VCaP (cell line): ENCODE measurements around the gene TUT1.
A peak's percentile ranks its signal among the peaks of the same experiment; 100 is the strongest.

ENCODE experiments used
- H3K27ac ChIP-seq: fragments of 450-650 bp; 2 replicates; pipeline ENCODE4 v1.5.1; 2017
- CTCF ChIP-seq: fragments of 450-650 bp; conservative IDR thresholded peaks from 2 replicates; pipeline ENCODE4 v1.5.1; 2017; ENCODE audit warnings: mild to moderate bottlenecking, moderate library complexity

Gene TUT1

GRCh38 chr11:62603072-62603408, 11.7 kb upstream of the TUT1 start:
- H3K27ac ChIP-seq: no peak overlapping the region
- no peak for TF ChIP-seq CTCF

GRCh38 chr11:62602141-62603071, 11.1 kb upstream of the TUT1 start:
- TF ChIP-seq CTCF: no peak

GRCh38 chr11:62601372-62602140, 10.2 kb upstream of the TUT1 start, which contains the start of gene MTA2:
Gene MTA2 (minus strand): TSS chr11:62601865. CDS start chr11:62601450, 415 bp downstream.
- TF ChIP-seq CTCF: no peak
- H3K27ac ChIP-seq: peak within 1 kb of the TSS; percentile 99

More at GRCh38 chr11:62602141-62603071, 11.1 kb upstream of the TUT1 start:
- peak overlapping the region; percentile 99 for H3K27ac ChIP-seq

GRCh38 chr11:62601122-62601371, 9.7 kb upstream of the TUT1 start:
- H3K27ac ChIP-seq: peak overlapping the region; percentile 99
- no peak for TF ChIP-seq CTCF

GRCh38 chr11:62600367-62601121, 9.2 kb upstream of the TUT1 start:
- TF ChIP-seq CTCF: no peak
- H3K27ac ChIP-seq: peak overlapping the region; percentile 99

- peak overlapping the region; percentile 99 for H3K27ac ChIP-seq
- no peak for TF ChIP-seq CTCF
Observed at GRCh38 chr11:62599901-62600300, 8.6 kb upstream of the TUT1 start.
